Measurements from ENCODE around the gene LRRC25.

GRCh38 chr19:18368504-18369222 is 28.8 kb downstream of the LRRC25 start:
- TF ChIP-seq JUND (IDR thresholded peaks at IDR 0.05) (no peak), CBX3 (IDR thresholded peaks at IDR 0.05; ENCODE audit: low read depth) (no peak), RAD21 (IDR thresholded peaks at IDR 0.05; ENCODE audit: low read depth) (no peak)
